Measurements from ENCODE around the gene LPAR3. TPM values are rescaled to one million over a fixed set of nuclear protein-coding genes. Genes with fewer than 3 reads are reported as not detected.

LPAR3 gene
- total RNA-seq, 1 donor from 2014 or later = 3.6 TPM

DNA sequence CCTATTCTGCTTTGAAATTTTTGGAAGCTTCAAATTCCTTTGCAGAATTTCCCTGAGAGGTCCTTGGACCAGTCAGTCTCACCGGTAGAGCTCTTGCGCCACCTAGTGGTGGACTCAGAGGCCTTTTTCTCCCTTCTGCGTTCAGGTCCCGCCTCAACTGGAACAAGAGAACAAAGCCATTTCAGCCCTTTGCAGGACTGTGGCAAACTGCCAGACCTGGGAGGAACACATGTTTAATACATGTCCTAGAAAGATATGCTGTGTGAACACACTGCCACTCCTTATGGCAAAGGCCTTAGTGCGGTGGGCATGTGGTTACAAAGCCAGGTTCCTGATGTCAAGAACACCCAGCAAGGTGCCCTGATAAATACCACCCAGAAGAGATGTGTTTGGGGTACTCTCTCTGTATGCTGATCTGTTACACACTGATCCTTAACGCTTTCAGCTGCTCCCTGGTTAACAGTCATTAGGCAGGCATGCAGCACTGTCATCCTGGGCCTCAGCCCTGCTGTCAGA, 120.5 kb downstream of the LPAR3 start:
- TF ChIP-seq, protein P1, sequence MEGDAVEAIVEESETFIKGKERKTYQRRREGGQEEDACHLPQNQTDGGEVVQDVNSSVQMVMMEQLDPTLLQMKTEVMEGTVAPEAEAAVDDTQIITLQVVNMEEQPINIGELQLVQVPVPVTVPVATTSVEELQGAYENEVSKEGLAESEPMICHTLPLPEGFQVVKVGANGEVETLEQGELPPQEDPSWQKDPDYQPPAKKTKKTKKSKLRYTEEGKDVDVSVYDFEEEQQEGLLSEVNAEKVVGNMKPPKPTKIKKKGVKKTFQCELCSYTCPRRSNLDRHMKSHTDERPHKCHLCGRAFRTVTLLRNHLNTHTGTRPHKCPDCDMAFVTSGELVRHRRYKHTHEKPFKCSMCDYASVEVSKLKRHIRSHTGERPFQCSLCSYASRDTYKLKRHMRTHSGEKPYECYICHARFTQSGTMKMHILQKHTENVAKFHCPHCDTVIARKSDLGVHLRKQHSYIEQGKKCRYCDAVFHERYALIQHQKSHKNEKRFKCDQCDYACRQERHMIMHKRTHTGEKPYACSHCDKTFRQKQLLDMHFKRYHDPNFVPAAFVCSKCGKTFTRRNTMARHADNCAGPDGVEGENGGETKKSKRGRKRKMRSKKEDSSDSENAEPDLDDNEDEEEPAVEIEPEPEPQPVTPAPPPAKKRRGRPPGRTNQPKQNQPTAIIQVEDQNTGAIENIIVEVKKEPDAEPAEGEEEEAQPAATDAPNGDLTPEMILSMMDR (IDR thresholded peaks at IDR 0.05) = peak; percentile 91
- H3K27me3 ChIP-seq = no peaks in the 10 kb centered on the region
- ATAC-seq (peak; percentile 91), DNase-seq (no peak)
- no peaks in the 10 kb centered on the region for H3K9me3 ChIP-seq
- H3K4me1 ChIP-seq = no peaks in the 10 kb centered on the region
- H3K36me3 ChIP-seq = no peaks in the 10 kb centered on the region
- H3K4me3 ChIP-seq = no peak overlapping the region
- no peak overlapping the region for H3K27ac ChIP-seq
- intact Hi-C loops (cut with DNase I) = no loop called here

DNA sequence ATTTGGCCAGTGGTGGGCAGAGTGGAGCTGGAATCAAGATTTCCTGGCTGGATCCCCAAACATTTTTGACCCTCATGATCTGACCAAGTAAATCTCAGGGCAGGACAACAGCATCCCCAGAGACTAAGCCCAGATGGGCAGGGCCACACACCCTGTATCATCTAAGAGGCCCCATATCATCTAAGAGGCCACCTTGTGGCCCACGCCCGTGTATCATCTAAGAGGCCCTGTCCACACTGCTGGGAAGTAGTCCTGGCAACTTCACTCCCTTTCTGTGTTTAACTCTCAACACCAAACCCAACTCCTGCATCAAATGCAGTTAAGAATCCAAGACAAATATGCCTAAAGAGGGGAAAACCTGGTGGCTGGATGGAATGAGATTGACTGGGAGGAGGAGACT, 121.1 kb downstream of the LPAR3 start:
- intact Hi-C loops (cut with DNase I) = no loop called here
- Histone ChIP-seq H3K9me3 (no peaks in the 10 kb centered on the region), H3K27ac (no peak overlapping the region), H3K4me1 (no peaks in the 10 kb centered on the region), H3K36me3 (no peaks in the 10 kb centered on the region), H3K4me3 (no peak overlapping the region), H3K27me3 (no peaks in the 10 kb centered on the region)
- DNase-seq (no peak), ATAC-seq (no peak)
- TF ChIP-seq, protein P1 (IDR thresholded peaks at IDR 0.05) = no peak

DNA sequence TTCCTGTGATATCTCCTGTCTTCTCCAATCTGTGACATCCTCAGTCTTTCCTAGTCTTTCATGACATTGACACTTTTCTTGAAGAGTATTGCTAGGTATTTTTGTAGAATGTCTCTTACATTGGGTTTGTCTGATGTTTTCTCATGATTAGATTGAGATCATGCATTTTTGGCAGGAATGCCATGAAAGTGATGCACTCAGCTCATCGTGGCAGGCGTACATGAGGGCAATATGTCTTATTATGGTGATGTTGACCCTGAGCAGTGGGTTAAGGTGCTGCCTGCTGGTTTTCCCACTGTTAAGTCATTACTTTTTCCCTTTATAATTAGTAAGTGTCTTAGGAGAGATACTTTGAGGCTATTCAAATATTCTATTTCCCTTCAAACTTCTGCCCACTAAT, 122.5 kb downstream of the LPAR3 start:
- Histone ChIP-seq H3K4me3 (no peak overlapping the region), H3K9me3 (no peaks in the 10 kb centered on the region), H3K36me3 (no peaks in the 10 kb centered on the region), H3K4me1 (no peaks in the 10 kb centered on the region), H3K27ac (no peak overlapping the region), H3K27me3 (peaks cover 7% of the 10 kb centered on the region)
- intact Hi-C loops (cut with DNase I) = no loop called here
- no peak for DNase-seq
- no peak for ATAC-seq
- TF ChIP-seq, protein P1 (IDR thresholded peaks at IDR 0.05) = no peak

DNA sequence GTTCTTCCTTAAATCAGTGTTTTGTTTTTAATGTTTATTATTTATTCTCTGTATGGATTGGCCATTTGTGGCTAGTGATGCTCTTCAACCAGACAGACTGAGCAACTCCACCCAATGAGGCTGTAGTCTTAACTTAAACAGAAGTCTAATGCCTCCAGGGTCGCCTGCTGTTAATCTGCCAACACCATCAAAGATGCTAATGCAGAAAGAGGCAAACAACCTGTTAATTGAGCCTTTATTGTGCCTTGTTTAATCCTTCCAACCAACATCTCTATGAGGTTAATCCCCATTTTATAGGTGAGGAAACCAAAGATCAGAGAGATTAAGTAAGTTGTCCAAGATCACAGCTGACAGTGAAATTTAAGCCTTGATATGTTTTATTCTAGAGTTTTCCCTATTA, 123.4 kb downstream of the LPAR3 start:
- H3K36me3 ChIP-seq = no peaks in the 10 kb centered on the region
- H3K27ac ChIP-seq = no peak overlapping the region
- no peak overlapping the region for H3K4me3 ChIP-seq
- DNase-seq (no peak), ATAC-seq (no peak)
- TF ChIP-seq, protein P1 (IDR thresholded peaks at IDR 0.05) = no peak
- no peaks in the 10 kb centered on the region for H3K9me3 ChIP-seq
- intact Hi-C loops (cut with DNase I) = no loop called here
- no peaks in the 10 kb centered on the region for H3K4me1 ChIP-seq
- peaks cover 7% of the 10 kb centered on the region for H3K27me3 ChIP-seq

DNA sequence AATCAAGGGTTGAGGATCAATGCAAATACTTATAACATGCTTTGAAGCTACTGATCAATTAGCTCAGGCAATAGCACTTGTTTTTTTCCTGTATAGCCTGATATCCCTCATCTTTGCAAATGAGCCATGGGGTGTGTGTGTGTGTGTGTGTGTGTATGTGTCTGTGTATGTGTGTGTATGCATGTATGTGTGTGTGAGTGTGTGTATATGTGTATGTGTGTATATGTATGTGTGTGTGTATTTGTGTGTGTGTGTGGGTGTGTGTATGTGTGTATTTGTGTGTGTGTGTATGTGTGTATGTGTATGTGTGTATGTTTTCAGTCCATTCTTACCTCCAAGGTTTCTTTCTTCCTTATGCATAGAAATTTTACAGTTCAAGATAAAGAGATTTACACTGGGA, 124.4 kb downstream of the LPAR3 start:
- Histone ChIP-seq H3K9me3 (no peaks in the 10 kb centered on the region), H3K27ac (no peak overlapping the region), H3K36me3 (no peaks in the 10 kb centered on the region), H3K4me1 (no peaks in the 10 kb centered on the region), H3K27me3 (peaks cover 7% of the 10 kb centered on the region), H3K4me3 (no peak overlapping the region)
- TF ChIP-seq, protein P1 (IDR thresholded peaks at IDR 0.05) = no peak
- intact Hi-C loops (cut with DNase I) = no loop called here
- DNase-seq = no peak
- no peak for ATAC-seq
